GM18519 (cell line): ENCODE results near the gene PTPRN2.

Source experiments
- ATAC-seq: cut with Tn5 transposase; IDR thresholded peaks from one replicate; pipeline ENCODE4 v1.9.1; 2021; ENCODE audit warnings: mild to moderate bottlenecking, moderate library complexity; ENCODE audit not compliant: unreplicated experiment, low FRiP score

Gene PTPRN2

DNA sequence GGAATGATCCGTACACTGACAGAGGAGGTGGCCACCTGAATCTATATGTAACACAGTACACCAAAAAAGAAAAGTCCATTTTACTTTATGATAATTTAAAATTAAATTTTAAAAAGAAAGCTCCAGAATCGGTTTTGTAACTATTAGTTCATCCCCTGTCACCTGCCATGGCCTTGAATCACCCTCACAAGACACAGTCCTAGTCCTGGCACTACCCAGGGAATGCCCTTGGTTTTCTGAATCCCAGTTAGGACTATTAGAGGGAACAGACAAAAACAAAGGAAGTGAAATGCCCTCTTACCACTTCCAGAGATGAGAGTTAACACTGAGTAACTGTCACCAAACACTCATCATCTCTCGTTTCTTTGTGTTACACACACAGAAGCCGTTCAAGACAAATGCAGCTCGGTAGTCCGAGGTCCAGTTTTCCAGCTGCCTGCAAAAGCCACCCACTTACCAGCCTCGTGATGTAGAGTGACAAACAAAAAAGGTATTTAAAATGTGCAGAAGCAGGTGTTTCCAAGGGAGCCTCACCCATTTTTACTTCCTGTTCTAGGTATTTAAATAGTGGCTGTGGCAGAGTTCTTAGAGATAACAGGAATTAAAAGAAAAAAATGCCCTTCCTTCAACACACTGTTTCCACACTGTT is 6.1 kb downstream of the PTPRN2 start:
- no peak for ATAC-seq

DNA sequence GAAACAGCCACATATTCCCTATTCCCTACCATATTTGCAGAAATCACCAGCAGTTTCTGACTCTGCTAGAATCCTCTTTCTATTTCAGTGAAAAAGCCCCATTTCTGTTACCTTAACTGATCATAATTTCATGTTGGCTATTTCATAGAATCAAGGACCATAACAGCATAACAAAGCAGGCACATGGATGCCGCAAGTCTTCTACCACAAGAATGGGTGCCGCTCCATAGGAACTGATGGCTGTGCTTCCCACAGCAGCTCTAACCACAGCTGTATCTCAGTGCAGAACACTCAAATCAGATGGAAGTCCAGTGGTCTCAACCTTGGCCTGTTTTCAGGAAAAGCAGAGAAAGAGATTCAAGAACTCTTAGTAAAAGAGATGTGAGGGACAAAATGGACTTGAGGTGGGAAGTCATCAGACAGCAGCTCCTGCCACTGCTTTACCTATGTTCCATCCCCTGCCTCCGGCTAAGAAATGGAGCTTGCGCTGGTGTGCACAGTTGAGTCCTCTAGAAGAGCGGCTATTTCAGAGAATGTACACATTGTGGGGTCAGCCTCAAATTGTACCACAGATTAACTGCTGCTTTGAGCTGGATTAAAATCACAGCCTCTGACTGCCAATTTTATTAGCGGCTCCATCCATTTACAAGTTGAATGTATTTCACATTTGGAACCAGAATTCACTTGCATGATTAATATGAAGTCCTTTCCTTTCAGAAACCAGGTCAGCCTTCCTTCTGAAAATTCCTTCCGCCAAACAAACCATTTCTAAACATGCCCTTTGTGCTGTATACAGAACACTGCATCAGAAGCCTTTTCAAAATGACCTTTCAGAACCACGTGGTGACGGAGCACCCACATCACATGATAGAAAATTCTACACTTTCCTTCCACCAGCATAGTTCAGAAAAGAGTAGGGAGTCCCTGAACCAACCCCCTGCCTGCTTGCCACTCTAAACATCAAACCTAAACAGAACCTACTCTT is 7.7 kb downstream of the PTPRN2 start:
- no peak for ATAC-seq

DNA sequence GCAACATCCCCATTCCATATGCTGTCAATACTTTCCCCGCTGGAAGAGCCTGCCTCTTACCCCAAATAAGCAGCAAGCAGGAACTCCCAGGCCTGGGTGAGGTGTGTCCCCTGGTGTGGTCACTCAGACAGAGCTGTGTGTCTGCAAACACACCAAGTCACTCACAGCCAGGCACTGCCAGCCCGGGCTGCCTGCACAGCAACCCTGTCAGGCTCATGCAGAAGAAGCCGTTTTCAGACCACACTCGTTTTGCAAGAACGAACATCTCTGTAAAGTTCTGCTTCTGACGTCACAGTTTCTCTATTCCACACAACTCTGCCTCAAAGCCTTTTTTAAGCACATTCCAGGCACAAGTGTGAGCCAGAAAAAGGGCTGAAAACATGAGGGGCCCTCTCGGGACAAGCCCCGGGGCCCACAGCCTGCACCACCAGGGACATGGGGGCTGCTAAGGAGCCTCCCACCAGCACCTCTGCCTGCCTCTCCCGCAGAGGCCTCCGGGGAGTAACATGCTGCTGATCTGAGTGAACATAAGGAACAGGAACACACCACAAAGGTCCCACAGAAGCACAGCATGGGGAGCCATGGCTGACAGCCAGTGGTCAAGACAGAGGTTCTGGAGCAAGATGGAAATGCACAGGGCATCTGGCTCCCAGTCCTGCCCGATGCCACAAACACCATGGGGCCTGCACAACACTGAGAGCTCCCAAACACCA is 11.4 kb downstream of the PTPRN2 start:
- ATAC-seq: no peak

DNA sequence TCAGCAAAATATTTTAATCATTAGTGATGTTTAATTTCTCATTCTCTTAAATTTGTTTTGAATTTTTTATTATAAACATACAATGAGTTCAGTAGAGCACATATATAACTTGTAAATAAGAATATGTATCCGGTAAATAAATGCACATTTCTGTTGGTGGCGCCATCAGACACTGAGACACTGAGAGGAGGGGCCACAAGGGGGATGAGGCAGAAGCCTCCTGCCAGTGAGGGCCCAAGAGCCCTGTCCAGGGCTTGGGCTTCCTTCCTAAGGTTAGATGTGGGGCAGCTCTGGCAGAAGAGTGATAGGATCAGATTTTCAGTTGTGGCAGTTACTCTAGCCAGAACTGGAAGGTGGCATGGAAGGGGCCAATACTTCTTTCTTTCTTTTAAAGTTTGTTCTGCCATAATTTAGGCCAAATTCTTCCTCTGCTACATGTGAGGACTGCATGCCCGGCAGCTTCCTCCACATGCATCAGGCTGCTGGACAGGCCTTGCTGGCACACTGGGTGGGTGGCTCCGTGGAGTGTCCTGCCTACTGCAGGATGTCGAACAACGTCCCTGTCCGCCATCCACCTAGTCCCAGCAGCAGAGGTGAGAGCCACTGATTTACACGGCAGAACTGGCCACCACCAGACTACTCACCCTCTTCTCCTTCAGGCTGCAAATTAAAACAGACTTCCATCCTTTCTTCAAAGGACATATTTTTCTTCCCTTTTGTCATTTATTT is 13.2 kb downstream of the PTPRN2 start:
- no peak for ATAC-seq

DNA sequence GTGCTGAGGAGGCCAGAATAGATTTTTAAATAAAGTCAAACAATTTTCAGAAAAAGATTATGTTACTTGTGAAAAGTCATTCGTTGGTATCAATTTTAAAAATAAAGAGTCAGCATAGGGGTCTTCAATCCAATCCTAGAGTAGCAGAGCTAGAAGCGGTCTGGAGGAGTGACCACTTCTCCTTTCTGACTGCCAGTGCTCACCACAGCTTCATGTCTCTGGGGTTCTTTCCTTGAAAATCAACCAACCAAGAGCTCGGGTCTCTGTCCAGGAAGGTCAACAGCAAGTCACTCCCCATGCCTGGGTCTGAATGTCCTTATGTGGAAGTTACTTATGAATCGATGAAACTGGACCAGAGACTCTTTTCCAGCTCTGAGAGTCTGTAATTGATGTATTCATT is 14.3 kb downstream of the PTPRN2 start:
- ATAC-seq: no peak

DNA sequence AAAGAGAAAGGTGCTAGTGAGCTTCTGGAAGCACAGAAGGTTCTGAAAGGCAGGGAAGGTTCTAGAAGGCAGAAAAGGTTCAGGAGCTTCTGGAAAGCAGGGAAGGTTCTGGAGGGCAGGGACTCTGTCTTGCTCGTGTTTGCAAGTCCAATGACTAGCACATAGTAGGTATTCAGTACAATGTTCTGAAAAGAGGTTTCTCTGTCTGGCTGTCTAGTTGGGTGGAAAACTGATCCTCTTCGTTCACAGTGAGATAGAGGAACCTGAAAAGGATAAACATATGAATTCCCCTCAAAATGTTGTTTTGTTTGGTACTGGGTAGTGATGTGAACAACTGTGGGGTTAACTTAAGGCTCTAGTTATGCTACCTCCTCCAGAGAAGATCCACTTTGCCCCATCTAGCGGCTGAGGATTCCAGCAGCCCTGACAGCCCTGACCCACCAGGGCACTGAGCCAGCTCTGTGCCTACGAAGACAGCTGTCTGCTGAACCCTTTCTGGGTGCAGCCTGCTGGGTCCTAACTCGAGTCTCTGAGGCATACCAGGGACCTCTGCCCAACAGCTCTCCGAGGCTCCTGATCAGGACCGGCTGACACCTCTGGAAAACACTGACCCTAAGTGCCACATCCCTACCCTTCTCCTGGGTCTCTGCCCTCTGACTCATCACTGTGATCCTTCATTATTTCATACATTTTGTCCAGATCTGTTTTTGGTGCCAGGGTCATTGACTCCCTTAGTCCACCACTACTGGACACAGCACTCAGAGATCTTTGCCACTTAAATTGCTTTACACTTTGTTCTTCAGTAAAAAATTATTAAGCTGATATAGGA is 15.4 kb downstream of the PTPRN2 start:
- no peak for ATAC-seq

DNA sequence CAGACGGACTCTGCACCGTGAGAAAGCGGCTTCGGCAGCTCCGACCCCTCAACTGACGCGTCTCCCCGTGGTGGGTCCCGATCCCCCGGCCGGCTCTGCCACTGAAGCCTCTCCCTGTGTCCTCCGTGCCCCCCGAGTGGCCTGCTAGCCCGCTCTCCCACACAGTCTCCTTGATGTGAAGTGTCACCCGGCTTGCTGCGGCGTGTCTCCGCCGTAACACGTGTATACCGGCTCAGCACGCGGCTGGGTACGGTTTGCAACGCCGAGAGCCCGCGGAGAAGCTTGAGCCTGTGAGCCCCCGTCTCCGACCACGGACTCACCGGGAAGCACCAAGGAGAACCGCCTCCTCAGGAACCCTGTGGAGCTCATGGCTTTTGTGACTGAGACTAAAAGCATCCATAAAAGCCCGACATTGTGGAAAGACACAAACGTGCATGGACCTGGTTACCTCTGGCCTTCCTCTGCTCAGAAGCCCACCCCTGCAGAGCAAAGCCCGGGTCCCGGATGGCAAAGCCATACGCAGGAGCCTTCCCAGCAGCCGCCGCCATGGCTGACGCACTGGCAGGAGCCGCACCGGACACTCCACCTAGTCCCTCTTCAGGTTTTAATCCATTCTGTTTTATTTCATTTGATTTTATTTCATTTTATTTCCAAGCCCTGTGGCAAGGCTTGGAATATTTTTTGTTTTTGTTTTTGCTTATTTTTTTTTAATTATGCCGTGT is 17.0 kb downstream of the PTPRN2 start:
- no peak for ATAC-seq

DNA sequence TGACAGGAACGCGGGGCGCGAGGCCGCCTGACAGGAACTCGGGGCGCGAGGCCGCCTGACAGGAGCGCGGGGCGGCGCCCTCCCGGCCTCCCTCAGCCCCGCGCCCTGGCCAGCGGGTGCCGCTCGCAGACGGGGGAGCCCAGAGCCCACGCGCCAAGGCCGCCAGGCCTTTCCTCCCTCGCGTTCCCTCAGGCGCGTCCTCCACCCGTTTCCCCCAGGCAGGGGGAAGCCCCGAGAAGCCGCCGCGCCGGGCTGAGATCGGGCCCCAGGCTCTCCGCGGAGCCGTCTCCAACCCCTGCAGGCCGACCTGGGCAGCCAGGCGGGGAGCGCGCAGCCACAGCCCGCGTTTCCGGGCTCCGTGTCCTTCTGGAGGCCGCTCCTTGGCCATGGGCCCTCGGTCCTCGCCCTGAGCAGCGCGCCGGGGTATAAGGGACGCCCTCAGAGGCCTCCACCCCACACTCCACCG is 17.7 kb downstream of the PTPRN2 start:
- ATAC-seq: no peak

DNA sequence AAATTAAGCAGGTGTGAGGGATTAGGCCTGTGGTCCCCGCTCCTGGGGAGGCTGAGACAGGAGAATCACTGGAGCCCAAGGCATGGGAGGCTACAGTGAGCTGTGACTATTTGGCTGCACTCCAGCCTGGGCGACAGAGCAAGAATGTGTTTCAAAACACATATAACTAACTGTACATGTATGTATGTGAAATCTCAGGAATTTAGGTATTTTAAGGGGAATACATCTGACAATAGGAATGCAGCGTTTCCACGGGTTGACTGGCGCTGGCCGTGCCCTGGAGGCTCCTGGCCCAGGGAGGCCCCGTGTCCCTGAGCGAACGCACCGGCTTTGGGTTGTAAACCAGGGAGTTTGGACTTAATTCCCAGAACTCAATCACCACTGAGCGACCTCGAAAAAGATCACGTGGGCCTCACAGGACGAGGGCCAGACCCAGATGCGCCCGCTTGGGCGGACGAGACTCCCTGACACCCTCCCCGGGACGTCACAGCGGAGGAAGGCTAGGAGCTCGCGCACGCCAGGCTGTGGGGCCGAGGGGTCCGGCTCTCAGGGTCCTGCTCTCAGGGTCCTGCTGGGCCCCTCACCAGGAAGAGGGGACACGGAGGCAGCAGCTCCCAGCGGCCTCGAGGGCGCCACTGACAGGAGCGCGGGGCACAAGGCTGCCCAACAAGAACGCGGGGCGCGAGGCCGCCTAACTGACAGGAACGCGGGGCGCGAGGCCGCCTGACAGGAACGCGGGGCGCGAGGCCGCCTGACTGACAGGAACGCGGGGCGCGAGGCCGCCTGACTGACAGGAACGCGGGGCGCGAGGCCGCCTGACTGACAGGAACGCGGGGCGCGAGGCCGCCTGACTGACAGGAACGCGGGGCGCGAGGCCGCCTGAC is 18.4 kb downstream of the PTPRN2 start:
- ATAC-seq: no peak

DNA sequence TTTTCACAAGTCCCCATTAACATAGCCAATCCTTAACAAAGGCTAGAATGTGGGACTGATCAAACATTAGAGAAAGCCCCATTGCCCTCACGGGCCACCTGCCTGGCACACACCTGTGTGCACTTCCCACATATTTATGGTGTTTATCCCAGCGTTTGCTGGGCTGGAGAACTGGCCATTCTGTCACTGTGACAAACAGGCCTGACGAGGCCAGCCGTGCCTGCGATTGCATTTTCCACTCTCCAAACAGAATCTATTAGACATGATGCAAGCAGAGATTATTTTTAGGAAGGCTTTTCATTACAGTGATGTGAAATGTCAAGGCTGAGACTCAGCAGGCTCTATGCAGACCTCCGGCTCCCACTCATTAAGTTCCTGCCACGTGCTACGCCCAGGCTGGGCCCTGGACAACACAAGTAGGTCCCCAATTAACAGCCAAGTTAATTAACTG is 20.4 kb downstream of the PTPRN2 start:
- ATAC-seq: no peak

DNA sequence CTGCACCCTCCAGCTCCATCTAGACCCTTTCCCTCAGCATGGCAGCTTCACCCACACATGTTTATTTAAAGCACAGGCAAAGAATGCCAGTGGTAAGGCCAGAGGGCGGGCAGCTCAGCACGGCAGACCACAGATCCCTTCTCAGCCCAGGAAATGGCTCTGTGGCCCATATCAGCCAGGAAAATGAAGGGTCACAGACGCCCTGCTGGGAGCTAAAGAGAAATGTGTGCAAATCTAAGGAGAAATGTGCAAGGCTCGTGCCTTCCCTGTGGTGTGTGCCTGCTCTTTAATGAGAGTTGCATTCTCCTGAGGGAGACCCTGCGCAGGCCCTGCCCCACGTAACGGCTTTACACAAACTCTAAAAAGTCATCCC is 23.0 kb downstream of the PTPRN2 start:
- no peak for ATAC-seq

DNA sequence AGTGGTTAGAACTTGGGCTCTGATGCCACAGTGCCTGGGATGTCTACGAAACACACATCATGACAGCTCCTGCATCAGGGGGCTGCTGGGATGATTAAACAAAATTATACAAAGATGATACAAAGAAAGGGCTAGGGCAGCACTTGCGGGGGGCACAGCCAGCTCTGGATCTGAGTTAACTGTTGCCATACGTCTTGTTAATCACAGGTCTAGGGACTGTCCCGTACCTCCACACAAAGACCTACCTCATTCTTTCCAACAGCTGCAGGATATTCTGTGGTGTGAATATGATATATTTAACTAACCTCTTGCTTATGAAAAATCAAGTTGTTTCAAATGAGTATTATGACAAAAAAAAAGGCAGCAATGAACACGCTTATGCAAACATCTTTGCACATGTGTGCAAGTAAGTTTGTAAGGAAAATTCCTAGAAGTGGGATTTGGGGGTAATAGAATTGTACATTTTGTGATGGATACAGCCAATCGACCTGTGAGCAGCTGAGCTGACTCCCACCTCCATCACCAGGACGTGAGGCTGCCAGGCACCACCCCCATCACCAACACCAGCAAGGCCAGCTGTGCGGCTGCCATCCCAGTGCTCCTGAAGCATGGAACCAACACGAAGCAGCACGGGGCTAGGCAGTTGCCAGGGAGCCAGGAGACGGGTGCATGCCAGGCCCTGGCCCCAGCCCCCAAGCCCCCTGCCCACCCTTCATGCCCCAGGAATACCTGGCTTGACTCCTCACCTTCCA is 23.5 kb downstream of the PTPRN2 start:
- no peak for ATAC-seq

DNA sequence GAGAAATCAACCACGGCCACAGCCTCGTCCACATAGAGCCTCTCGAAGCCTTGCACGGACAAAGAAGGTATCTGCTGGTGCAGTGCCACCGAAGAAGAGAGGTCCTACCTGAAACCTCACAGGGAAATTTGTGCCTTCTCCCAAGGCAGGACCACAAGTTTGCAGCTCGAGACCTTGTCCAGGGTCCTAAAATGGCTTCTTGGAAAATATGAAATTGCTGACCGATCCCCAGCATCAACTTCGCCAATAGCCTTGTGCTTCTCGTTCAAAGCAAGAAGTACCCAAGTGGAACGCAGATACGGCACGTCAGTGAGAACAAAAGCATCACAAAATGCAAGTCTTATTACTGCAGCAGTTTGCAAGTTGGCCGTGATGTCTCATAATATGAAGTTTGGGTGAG is 24.6 kb downstream of the PTPRN2 start:
- no peak for ATAC-seq

DNA sequence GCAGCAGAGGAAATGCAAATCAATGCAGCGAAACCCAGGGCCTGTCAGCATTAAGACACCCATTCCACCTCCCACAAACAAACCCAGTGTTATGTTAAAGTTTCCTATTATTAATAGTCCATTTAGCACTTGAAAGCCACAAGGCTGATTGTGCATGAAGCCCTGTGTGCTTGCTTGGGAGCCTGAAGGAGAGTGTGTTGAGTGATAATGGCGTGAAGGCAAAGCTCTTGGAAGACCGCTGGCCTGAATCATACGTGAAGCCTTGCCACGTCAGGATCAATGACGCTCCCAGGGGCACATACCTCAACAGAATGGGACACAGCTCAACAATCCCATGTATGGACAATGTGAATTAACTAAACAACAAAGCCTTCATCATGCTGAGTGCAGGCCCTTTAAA is 25.1 kb downstream of the PTPRN2 start:
- no peak for ATAC-seq

DNA sequence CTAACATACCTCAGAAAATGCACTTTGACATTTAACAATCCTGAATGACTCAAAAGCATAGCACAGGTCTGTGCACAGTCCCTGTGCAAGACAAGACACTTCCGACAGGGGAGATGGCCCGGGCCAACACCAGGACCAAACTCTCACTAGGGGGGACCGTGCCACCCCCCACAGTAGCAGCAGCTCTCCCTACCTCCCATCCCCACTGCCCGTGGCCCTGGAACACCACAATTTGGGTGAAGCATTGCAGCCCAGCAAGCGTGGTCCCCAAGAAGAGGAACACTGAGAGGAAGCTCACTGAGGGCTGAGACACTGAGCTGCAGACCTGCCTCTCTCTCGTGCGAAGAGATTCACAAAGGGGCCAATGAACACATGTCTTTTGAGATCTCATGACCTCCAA is 26.0 kb downstream of the PTPRN2 start:
- no peak for ATAC-seq

DNA sequence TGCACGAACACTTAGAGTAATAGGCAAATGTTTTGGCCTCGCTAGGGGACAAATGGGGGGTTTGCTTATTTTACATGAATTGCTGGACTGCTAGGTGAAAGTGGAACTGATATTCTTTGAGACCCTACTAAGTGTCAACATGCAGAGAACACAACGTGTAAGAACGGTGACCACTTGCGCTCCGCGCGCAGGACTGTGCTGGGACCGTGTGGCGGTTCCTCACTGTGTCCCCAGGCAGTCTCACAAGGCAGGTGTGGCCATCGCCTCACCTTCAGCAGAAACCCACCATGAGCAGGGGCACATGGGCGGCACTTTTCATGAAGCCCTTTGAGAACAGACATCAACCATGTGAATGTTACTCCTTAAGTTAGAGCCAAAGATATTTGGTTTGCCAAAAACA is 27.2 kb downstream of the PTPRN2 start:
- no peak for ATAC-seq

DNA sequence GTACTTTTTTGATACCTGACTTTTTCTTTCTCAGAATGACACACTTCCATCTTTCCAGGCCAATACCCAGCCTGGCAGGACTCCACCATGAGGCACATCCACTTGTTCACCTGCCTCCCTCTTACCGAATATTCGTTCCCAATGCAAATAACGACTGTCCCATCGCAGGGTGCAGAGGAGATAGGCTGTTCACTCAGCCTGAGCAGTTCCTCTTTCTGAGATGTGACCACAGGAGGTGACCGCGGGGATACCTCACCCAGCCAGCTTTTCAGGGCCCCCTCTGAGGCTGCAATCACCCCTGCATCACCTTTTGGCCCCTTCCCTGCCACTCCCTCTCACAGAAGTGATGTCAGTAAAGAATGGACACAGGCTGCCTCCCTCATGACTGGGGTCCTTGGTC is 28.3 kb downstream of the PTPRN2 start:
- ATAC-seq: no peak
